Kidney (tissue), 14 donors: ENCODE measurements around the gene NRAS. TPM values are rescaled to one million over a fixed set of nuclear protein-coding genes. Genes with fewer than 3 reads are reported as not detected.

Experiments used
- DNase-seq, 5 donors: peaks; one replicate each; pipeline ENCODE4 v3.0.0-alpha.2; 2013 to 2020
- FAIRE-seq: peaks from 2 replicates; lab custom pipeline; 2012; peaks lifted over from hg19 to GRCh38; lab: Jason Lieb, UNC
- H3K27ac ChIP-seq, 2 donors: one replicate each; pipeline ENCODE4 v1.7.0; 2013; ENCODE audit warnings: low read depth in 2 of 2, low read length in 2 of 2, inconsistent platforms in 1 of 2
- H3K27me3 ChIP-seq: one replicate; pipeline ENCODE4 v1.7.1; 2013; ENCODE audit warnings: low read length, inconsistent platforms; ENCODE audit not compliant: control insufficient read depth, insufficient read depth
- H3K36me3 ChIP-seq, 3 donors: one replicate each; pipeline versions ENCODE4 v1.7.0 to v1.7.1; 2013; ENCODE audit warnings: low read length in 3 of 3, control low read depth in 1 of 3, inconsistent platforms in 1 of 3; ENCODE audit not compliant: insufficient read depth in 3 of 3, control insufficient read depth in 2 of 3
- H3K4me1 ChIP-seq, 3 donors: one replicate each; pipeline versions ENCODE4 v1.7.0 to v1.7.1; 2013; ENCODE audit warnings: low read length in 3 of 3, inconsistent platforms in 1 of 3, low read depth in 1 of 3; ENCODE audit not compliant: control insufficient read depth in 2 of 3, insufficient read depth in 2 of 3
- H3K4me3 ChIP-seq, 3 donors: one replicate each; pipeline versions ENCODE4 v1.7.0 to v1.8.1; 2013; ENCODE audit warnings: low read length in 3 of 3, control low read depth in 1 of 3, inconsistent platforms in 1 of 3
- H3K9ac ChIP-seq, 3 donors: one replicate each; pipeline versions ENCODE4 v1.7.0 to v1.7.1; 2013; ENCODE audit warnings: low read length in 3 of 3, control low read depth in 1 of 3, inconsistent platforms in 1 of 3
- H3K9me3 ChIP-seq, 3 donors: one replicate each; pipeline versions ENCODE4 v1.7.0 to v1.7.1; 2013; ENCODE audit warnings: low read length in 3 of 3, control low read depth in 1 of 3, inconsistent platforms in 1 of 3; ENCODE audit not compliant: control insufficient read depth in 2 of 3, insufficient read depth in 1 of 3
- intact Hi-C: fragments of 100-400 bp; cut with DNase I; formaldehyde crosslinking; loops from one replicate; pipeline ENCODE4 v1.11.1; 2022
- polyA plus RNA-seq: library from polyadenylated mRNA; stranded (reverse); fragments of 350-450 nt; fragmentation: Illumina TruSeq; extraction: RNeasy Lipid Tissue Mini Kit (QIAGEN cat#74804); gene quantifications from one replicate; pipeline ENCODE4 v1.2.3, GENCODE V29; 2014; ENCODE audit warnings: low read depth, low replicate concordance; ENCODE audit not compliant: insufficient read depth
- total RNA-seq: library from RNA; stranded (reverse); fragmentation: NEBNext Ultra II Directional; extraction: Animal tissue kit (Norgen Biotek cat#: 25700); gene quantifications from one replicate; pipeline ENCODE4 v1.2.1, GENCODE V29; 2021
- TF ChIP-seq, protein P1 (sequence below): IDR thresholded peaks from 3 replicates; pipeline ENCODE4 v1.5.1; 2012; ENCODE audit warnings: mild to moderate bottlenecking, moderate library complexity, borderline replicate concordance; ENCODE audit not compliant: insufficient read depth; ENCODE audit errors: extremely low read depth
- donor health status: control.
- donor health status: control.
- donor health status: control.
- donor health status: control.
- donor health status: control.
- donor health status: DM: yes; HTN: yes; CAD: no.
- donor health status: Normal renal cell carcinoma (clear cell type).

NRAS gene
- total and polyA plus RNA-seq, 2 donors from 2014 or later = 13.3 to 35.2 TPM

DNA sequence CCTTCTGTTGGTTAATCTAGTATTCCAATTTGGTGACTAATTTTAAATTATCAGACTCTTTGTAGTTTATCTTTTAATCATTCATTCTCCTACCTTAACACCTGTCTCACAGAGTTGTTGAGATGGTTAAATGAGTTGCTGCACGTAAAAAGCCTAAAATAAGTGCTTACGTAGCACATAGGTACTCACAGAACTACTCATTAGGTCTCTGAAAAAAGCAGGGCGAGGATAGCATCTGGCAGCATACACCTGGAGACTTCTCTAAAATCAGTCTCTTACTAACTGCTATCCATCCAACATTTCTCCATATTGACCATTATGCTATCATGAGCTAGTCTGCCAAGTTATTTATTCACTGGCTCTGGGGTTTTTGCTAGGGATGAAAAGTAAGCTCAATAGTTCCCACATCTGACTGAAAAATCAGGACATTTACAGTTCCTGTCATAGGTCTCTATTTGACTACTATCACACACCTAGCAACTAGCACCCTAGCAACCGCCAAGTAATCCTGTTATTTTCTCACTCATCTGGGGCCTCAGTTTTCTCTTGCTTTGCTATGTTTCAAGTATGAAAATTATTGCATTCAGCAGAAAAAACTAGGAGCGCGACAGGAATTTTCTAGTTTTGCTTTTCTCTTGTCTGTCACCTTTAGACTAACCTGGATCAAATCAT is 30.0 kb upstream of the NRAS start:
- H3K36me3 ChIP-seq = peaks cover 6 to 14% (median 8%) of the 10 kb centered on the region in 3 donors
- no peak overlapping the region for H3K4me3 ChIP-seq
- no peaks in the 10 kb centered on the region for H3K27me3 ChIP-seq
- TF ChIP-seq, protein P1, sequence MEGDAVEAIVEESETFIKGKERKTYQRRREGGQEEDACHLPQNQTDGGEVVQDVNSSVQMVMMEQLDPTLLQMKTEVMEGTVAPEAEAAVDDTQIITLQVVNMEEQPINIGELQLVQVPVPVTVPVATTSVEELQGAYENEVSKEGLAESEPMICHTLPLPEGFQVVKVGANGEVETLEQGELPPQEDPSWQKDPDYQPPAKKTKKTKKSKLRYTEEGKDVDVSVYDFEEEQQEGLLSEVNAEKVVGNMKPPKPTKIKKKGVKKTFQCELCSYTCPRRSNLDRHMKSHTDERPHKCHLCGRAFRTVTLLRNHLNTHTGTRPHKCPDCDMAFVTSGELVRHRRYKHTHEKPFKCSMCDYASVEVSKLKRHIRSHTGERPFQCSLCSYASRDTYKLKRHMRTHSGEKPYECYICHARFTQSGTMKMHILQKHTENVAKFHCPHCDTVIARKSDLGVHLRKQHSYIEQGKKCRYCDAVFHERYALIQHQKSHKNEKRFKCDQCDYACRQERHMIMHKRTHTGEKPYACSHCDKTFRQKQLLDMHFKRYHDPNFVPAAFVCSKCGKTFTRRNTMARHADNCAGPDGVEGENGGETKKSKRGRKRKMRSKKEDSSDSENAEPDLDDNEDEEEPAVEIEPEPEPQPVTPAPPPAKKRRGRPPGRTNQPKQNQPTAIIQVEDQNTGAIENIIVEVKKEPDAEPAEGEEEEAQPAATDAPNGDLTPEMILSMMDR = no peak
- no peaks in the 10 kb centered on the region for H3K9me3 ChIP-seq
- FAIRE-seq (no peak), DNase-seq (no peak)
- H3K4me1 ChIP-seq = peaks cover 0 to 9% (median 8%) of the 10 kb centered on the region in 3 donors
- H3K27ac ChIP-seq = no peak overlapping the region
- intact Hi-C loops = no loop called here
- H3K9ac ChIP-seq = no peak overlapping the region

DNA sequence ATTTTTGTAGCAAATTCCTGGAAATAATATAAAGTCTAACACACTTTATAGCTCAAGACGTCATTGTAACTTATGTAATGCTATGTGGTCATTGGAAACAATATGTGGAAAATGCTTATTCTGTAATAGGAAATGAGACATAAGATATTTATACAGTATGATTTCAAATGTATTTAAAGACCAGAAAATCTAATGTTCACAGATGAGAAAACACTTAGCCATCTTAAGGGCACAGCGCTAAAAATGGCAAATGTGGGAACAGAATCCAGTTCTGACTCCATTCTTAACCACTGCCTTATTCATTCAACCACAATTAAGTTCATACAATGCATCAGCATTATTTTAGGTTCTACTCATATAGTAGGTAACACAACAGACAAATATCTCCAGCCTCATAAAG is 28.7 kb upstream of the NRAS start:
- H3K4me3 ChIP-seq = no peak overlapping the region
- H3K9me3 ChIP-seq = no peaks in the 10 kb centered on the region
- no peak for FAIRE-seq
- H3K36me3 ChIP-seq = peaks cover 6 to 18% (median 8%) of the 10 kb centered on the region in 3 donors
- H3K4me1 ChIP-seq = peaks cover 0 to 5% (median 4%) of the 10 kb centered on the region in 3 donors
- DNase-seq = no peak
- intact Hi-C loops = no loop called here
- H3K27me3 ChIP-seq = no peaks in the 10 kb centered on the region
- no peak overlapping the region for H3K27ac ChIP-seq
- no peak overlapping the region for H3K9ac ChIP-seq
- TF ChIP-seq, protein P1 = no peak

DNA sequence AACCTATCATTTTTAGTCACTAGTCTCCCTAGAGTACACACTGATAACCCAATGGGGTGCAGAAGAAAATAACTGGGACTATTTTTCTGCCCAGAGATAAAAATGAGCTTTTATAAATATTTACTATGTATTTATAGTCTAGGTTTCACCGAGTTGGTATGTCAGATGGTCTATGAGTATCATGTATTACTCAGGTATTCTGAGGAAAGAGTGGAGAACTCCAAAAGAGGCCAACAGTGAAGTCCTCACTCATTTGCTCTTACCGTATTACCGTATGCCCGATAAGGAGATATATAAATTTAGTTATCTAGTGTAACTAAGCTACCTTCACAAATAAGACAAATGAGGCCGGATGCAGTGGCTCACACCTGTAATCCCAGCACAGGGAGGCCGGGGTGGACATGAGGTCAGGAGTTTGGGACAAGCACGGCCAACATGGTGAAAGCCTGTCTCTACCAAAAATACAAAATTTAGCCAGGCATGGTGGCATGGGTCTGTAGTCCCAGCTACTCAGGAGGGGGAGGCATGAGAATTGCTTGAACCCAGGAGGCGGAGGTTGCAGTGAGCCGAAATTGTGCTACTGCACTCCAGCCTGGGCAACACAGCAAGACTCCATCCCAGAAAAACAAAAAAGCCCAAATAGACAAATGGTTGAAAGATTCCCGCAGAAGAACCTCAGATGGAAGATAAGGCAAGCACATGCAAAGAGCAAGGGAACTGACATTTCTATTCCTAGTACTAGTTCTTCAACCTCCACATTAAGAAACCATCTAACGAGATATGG is 25.6 kb upstream of the NRAS start:
- FAIRE-seq = no peak
- intact Hi-C loops = no loop called here
- Histone ChIP-seq H3K9ac (no peak overlapping the region), H3K27ac (no peak overlapping the region), H3K27me3 (no peaks in the 10 kb centered on the region), H3K4me3 (no peak overlapping the region), H3K9me3 (no peaks in the 10 kb centered on the region), H3K4me1 (peaks cover 0 to 2% (median 0%) of the 10 kb centered on the region in 3 donors), H3K36me3 (peaks cover 2 to 18% (median 7%) of the 10 kb centered on the region in 3 donors)
- DNase-seq = no peak
- TF ChIP-seq, protein P1 = no peak
